GM19372 (cell line): ENCODE measurements around the gene PLCXD1.
"Not testable (repeated sequence)": the region's sequence is repeated elsewhere in the genome, so short reads cannot be mapped to it uniquely, and the experiment has no call there.

Source experiments
- ATAC-seq: cut with Tn5 transposase; IDR thresholded peaks from one replicate; pipeline ENCODE4 v1.9.1; 2021; ENCODE audit warnings: mild to moderate bottlenecking, low read depth, moderate library complexity; ENCODE audit not compliant: unreplicated experiment

The PLCXD1 gene

DNA sequence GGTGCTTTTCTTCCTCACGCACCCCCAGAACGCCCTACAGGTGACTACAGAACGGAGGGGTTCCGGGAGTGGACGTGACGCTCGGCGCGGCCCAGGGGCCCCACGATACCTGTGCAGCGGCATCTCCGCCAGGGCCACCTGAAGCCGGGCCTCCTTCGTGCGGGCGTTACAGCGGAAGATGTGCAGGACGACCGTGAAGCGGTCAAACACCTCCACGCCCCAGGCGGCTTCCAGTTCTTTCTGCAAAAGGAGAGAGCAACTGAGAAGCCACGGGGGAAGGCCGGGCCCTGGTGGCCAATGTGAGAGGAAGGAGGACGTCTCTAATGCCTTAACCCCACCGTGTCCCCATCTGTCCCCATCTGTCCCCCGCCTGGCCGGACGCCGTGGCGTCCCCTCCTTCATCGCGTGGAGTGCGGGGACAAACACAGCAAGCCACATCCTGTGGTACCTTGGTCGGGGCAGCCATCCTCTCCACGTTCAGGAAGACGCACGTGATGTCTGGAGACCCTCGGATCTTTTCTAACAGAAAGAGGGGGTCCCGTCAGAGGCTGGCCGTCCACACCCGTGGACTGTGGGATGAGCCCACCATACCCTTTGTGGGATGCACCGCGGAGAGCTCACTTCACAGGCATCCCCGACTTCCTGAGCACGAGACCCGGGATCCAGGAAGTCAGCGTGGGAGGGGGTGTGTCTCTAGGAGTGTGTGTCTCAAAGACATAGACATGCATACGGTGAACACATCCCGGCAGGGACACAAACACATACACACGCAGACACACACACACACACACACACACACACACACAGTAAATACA lies 33.8 kb downstream of the PLCXD1 start:
- no peak for ATAC-seq

DNA sequence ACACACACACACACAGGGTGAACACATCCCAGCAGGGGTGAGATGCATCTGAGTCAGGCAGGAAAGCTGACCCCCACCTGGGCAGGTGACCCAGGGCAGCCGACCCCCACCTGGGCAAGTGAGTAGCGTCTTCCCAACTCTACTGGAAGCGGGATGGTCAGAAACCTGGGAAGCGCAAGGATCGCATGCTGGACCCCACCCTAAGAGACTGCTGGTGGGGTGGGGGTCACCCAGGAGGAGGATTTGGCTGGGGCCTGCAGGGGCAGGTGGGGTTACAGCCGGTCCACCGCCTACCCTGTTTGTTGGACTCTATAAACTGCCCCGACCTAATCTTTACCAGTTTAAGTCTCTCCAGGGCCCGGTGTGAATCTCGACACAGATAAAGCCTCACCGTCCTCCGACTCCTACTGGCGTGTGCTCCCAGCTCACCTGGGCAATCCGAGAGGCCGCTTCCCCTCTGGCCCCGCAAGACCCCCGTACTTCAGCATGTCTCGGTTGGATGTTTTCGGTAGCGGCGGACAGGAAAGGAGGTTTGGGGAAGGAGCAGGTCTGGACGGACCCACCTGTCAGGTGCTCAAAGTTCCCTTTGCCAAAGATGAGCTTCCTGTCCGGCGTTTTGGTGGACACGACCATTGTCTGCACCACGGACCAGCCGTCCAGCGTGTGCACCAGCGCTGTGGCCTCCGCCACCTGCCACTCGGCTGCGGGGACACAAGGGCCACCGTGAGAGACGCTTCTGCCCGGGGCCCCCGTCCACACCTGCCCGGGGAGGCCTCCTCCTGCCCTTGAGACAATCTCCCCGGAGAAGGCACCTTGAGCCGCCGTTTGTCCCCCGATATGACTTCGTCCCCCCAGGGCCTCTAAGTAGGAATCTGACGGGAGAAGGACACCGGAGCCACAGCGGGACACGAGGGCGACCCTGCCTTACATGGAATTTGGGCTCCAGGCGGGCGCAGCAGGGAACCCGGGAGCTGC lies 35.5 kb downstream of the PLCXD1 start:
- ATAC-seq, result no peak

DNA sequence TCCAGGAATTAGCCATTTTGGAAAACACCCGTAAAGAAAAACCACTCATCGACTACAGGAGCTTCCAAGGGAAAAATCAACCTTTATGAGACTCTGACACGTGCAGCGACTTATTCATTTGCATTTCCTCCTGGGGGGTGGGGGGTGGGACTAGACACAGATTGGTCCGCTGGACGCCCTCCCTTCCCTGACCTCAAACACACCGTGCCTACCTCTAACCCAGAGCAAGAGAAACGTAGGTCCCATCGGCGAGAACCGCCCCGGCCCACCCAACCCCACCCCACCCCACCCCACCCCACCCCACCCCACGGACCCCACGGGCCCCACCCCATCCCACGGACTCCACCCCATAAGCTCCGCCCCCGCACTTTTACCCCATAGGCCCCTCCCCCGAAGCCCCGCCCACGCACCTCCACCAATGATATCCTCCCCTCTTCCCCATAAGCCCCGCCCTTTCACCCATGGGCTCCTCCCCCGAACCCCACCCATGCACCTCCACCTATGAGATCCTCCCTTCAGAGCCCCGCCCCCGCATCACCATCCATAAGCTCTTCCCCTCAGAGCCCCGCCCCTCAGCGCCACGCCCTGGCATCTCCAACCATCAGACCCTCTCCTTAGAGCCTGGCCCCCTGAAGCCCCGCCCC lies 36.4 kb downstream of the PLCXD1 start:
- no peak for ATAC-seq

DNA sequence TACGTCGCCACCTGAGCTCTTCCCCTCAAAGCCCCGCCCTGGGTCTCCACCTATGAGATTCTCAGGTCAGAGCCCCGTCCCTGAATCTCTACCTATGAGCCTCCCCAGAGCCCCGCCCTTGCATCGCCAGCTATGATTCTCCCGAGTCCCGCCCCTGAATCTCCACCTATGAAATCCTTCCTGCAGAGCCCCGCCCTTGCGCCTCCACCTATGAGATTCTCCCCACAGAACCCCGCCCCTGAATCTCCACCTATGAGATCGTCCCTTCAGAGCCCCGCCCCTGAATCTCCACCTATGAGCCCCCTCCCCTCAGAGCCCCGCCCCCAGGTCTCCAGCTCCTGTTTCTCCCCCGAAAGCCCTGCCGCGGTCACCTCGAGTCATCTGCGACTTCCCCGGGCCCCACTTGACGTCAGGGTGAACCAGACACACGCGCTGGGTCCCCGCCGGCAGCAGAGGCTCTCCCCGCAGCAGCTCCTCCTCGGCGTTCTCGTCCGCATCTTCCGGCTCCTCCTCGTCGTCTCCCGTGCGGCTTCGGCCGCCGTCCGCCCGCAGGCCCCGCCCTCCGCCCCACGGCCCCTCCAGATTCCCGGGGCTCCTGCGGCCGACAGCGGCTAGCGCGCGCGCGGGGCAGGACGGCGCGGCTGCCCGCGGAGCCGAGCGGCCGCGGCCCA lies 37.0 kb downstream of the PLCXD1 start:
- ATAC-seq, result peak; percentile 53

DNA sequence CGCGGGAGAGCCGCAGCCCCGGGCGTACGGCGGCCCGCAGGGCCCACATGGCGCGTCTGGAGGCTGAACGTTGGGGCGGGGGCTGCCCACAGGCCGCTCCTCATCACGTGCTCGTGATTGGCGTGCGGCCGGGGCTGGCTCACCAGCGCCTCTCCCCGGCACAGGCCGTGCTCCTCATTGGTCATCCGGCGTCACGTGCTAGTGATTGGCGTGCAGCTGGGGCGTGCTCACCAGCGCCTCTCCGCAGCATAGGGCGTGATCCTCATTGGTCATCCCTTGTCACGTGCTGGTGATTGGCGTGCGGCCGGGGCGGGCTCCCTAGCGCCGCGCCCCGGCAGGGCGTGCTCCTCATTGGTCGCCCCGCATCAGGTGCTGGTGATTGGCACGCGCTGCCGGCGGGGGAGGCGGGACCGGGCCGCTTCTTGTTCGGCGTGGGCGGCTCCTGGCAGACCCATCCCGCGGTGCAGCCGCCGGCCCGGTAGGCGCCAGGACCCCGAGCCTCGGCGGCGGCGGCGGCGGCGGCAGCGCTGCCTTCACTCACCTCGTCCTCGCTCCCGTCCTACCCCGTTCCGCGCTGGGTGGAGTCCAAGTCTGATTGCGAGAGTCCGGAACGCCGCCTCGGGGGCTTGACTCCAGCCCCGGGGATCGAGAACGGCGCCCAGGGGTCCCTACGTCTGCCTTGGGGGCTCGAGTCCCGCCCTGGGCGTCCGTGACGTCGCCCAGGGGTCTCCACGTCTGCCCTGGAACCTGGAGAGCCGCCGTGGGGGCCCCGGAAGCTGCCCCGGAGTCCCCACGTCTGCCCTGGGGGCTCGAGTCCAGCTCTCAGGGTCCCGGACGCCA lies 37.8 kb downstream of the PLCXD1 start, which contains the start of gene GTPBP6:
Gene GTPBP6, minus strand, starts transcription at position 58 of the 840 bp plus-strand sequence. Its CDS starts 9 bp downstream, at position 49.
- peak; percentile 72 for ATAC-seq

DNA sequence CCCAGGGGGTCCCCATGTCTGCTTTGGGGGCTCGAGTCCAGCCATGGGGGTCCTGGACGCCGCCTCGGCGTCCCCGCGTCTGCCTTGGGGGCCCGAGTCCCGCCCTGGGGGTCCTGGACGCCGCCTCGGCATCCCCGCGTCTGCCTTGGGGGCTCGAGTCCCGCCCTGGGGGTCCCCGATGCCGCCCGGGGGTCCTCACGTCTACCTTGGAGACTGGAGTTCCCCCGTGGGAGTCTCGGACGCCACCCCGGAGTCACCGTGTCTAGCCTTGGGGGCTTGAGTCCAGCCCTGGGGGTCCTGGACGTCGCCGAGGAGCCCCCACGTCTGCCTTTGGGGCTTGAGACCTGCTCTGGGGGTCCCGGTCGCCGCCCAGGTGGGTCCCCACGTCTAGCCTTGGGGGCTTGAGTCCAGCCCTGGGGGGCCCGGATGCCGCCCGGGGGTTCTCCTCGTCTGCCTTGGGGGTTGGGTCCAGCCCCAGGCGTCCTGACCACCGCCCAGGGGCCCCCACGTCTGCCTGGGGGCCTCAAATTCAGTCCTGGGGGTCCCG lies 38.5 kb downstream of the PLCXD1 start:
- ATAC-seq, result no peak

DNA sequence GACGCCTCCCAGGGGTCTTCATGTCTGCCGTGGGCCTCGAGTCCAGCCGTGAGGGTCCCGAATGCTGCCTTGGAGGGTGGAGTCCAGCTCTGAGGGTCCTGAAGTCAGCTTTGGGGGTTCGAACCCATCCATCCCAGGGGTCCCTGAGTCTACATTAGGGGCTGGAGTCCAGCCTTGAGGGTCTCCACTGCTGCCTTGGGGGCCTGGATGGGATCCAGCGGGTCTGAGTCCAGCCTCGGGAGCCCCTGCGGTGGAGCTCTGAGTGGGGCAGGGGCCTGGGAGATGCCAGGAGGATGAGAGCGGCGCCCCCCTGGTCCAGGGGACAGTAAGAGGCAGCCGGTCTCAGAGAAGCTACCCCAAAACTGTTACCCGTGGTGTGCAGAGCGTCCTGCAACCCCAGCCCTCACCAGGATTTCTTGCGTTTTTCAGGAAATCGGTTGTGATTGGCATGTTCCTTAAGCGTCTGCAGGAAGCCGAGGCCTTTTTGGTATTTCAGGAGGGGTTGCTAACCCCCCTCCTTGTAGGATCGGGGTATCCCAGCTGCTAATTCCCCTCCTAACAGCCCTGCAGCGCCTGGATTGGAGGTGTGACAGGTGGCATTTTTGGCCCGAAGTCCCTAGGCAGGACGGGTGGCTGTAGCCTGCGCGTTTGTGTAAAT lies 39.1 kb downstream of the PLCXD1 start:
- ATAC-seq, result no peak

DNA sequence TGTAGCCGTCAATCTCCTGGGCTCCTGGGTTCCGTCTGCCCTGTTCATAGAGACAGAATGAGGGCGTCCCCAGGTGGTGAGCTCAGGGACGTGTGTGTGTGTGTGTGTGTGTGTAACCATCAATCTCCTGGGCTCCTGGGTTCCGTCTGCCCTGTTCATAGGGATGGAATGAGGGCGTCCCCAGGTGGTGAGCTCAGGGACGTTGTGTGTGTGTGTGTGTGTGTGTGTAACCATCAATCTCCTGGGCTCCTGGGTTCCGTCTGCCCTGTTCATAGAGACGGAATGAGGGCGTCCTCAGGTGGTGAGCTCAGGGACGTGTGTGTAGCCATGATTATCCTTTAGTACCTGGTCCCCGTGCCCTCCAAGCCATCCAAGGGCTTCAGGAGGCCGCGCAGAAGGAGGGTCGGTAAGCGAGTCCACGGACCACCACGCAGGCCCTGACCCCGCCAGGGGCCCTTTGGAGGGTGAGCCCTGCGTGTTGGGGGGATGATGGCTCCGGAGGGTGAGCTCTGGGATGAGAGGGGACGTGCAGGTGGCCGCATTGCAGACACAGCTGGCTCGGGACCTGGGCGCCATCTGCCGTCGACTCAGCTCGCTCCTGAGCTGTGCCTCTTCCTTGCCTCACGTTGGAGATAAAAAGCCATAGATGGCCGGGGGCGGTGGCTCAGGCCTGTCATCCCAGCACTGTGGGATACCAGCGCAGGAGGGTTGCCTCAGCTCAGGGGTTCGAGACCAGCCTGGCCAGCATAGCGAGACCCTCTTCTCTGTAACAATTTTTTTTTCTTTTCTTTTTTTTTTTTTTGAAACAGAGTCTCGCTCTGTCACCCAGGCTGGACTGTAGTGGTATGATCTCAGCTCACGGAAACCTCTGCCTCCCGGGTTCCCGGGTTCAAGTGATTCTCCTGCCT lies 42.8 kb downstream of the PLCXD1 start:
- ATAC-seq, result no peak

DNA sequence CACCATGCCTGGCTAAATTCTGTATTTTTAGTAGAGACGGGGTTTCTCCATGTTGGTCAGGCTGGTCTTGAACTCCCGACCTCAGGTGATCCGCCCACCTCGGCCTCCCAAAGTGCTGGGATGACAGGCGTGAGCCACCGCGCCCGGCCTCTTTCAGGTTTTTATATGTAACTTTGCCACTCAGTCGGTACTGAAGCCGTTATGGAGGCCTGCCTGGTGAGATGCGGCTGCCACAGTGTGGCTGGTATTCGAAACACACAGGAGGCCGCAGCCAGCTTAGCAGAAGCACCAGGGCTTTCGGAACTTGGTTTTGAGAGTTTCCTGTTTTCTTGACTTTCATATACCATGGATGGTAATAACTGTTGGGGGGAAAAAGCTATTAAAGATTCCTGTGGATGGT lies 43.5 kb downstream of the PLCXD1 start:
- ATAC-seq, result not testable (repeated sequence)

DNA sequence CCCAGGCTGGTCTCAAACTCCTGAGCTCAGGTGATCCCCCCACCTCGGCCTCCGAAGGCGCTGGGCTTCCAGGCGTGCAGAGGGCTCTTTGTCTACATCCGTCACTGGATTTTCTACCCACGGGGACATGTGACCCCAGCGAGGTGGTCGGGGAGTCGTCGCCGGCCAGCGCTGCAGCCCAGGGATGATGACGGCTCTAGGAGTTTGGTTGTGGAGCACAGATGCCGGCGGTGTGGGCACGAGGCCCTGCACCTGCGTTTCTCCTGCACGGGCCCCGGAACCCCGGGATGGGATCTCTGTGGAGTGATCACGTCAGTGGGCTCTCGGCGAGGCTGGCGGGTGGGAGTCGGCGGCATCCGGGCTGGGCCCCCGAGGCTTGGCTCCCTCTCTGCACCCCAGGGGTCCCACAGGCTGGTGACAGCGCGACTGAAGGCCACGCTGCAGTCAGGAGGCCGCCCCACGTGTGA lies 46.5 kb downstream of the PLCXD1 start:
- ATAC-seq, result no peak

DNA sequence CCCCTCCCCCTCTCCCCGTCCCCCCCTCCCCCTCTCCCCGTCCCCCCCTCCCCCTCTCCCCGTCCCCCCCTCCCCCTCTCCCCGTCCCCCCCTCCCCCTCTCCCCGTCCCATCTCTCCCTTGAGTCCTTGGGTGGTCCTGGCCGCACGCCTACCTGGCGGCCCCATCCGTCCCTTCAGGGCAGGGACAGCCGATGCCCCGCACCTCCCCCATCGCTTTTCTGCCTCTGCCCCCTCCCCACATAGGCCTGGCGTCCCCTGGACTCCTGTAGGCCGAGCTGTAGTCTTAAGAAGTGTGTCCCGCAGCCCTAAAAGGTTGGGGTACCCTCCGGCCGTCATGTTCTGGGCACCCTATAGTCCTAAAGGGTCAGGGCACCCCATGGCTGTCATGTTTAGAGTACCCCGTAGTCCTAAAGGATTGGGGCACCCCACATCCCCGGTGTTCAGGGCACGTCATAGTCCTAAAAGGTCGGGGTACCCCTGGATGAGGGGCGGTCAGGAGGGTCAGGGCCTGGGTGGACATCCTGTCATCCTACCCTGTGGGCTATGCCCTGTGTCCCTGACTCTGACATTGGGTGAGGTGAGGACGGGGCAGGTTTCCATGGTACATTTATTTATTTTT lies 48.2 kb downstream of the PLCXD1 start:
- ATAC-seq, result no peak

DNA sequence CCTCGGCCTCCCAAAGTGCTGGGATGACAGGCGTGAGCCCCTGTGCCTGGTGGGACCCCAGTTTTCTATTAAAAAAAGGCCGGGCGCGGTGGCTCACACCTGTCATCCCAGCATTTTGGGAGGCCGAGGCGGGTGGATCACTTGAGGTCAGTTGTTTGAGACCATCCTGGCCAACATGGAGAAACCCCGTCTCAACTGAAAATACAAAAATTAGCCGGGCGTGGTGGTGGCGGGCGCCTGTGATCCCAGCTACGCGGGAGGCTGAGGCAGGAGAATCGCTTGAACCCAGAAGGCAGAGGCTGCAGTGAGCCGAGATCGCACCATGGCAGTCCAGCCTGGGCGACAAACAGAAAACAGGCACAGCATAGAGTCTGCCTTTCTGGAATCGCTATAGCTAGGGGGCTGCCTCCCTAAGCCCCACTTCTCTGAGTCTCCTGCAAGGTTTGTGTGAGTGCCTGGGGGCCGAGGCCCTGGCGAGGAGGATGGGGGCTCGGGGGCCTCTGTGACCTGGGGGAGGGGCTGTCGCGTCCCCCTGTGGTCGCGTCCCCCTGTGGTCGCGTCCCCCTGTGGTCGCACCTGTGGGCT lies 49.1 kb downstream of the PLCXD1 start:
- not testable (repeated sequence) for ATAC-seq

DNA sequence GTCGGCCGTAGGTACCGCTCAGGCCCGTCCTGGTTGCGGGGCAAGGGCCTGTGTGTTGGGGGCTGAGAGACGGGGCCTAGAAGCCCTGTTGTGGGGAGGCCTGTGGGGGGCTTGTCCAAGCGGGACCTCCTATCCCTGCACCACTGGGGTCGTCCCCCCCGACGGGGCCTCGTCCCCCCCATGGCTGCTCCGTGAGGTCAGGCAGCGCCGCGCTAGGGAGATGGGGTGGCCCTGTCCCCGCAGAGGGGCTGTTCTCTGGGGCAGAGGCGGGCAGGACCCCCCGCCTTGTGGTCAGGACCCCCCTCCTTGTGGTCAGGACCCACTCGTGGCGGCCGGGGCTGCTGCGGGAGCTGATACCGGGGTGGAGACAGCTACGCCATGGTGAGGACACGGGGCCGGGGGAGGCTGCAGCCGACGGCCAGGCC lies 49.6 kb downstream of the PLCXD1 start:
- no peak for ATAC-seq

DNA sequence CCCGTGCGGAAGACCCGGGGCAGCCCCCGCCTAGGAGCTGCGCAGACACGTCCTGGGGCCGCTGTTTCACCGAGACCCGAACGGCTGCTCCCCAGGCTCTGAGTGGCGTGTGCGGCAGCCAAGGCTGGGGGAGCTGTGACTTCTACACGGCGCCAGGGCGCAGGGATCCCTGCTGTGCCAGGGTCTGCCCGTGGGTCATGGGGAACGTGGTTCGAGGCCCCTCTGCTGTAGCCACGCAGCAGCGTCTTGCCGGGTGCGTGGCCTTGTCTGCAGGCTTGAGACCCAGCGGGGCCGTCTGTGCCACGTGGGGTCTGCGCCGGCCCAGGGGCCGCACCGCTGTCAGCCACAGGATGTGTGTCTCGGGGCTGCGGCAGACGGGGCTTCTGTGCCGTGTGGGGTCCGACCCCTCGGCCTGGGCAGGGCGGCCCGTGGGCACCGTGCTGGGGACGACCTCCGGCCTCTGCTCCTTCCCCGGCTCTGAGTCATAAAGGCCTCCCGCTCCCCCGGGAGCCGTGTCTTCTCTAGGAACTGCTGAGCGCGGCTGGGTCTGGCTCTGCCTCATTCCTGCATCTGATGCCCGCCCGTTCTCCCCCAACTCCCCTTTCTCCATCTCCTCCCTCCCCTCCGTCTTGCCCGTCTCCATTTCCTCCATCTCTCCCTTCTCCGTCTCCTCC lies 50.1 kb downstream of the PLCXD1 start:
- ATAC-seq, result no peak

DNA sequence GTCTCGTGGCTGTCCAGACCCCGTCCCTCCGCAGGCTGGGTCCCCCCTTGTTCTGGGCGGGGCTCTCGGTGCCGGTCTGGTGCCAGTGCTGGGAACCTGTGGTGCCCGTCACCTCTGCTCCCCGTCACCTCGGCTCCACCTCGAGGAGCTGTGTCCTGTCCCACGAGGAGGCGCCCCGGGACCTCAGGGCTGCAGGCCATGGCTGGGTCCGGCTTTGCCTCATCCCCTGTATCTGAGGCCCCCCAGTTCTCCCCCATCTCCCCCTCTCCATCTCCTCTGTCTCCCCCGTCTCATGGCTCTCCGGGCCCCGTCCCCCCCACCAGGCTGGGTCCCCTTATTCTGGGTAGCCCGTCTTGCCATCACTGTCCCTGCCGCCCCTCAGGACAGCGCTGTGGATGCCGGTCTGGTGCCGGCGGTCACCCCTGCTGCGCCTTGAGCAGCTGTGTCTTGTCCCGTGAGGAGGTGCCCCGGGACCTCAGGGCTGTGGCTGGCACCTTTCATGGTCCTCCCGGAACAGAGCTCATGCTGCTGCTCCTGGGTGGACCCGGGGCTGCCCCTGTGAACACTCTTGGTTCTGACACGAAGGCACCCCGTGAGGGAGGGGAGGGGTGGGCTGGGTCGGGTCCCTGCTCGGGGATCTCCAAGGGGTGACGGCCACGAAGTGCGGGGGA lies 50.8 kb downstream of the PLCXD1 start:
- ATAC-seq, result no peak

DNA sequence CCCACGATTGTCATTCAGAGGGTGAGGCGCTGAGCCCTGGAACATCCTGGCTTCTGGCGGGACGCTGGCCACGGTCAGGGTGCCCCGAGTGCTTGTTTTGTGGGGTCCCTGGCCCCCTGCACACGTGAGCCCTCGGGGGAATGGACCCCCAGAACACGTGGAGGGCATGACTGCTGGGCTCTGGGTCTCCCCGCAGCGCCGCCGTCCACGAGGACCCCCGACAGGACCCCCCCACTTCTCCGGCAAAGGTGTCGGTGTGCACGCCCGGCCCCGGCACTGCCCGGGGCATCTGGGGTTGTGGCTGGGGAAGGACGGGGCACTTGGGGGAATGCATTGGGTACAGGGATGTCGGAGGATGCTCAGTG lies 51.3 kb downstream of the PLCXD1 start:
- no peak for ATAC-seq
